HG03457 (cell line): Measurements from ENCODE around the gene COPS3.

Experiments used
- ATAC-seq: cut with Tn5 transposase; IDR thresholded peaks from one replicate; pipeline ENCODE4 v1.9.1; 2021; ENCODE audit warnings: moderate number of reproducible peaks; ENCODE audit not compliant: unreplicated experiment

The COPS3 gene

GRCh38 chr17:17221329-17221728 is 59.7 kb downstream of the COPS3 start:
- no peak for ATAC-seq

GRCh38 chr17:17220529-17220928 is 60.5 kb downstream of the COPS3 start:
- ATAC-seq: no peak

- no peak for ATAC-seq
Observed at GRCh38 chr17:17217995-17218394, 63.1 kb downstream of the COPS3 start.

- no peak for ATAC-seq
Observed at GRCh38 chr17:17216776-17217175, 64.3 kb downstream of the COPS3 start.

GRCh38 chr17:17216236-17216635 is 64.8 kb downstream of the COPS3 start:
- no peak for ATAC-seq

GRCh38 chr17:17215575-17215974 is 65.5 kb downstream of the COPS3 start:
- ATAC-seq: no peak

GRCh38 chr17:17214646-17215436 is 66.2 kb downstream of the COPS3 start:
- no peak for ATAC-seq

GRCh38 chr17:17213775-17214174 is 67.3 kb downstream of the COPS3 start:
- ATAC-seq: no peak

GRCh38 chr17:17207998-17208397 is 73.0 kb downstream of the COPS3 start:
- no peak for ATAC-seq

GRCh38 chr17:17206913-17207335 is 74.1 kb downstream of the COPS3 start:
- no peak for ATAC-seq

- no peak for ATAC-seq
Observed at GRCh38 chr17:17206124-17206912, 74.7 kb downstream of the COPS3 start, which contains the start of gene PLD6. Gene PLD6, minus strand, starts transcription at chr17:17206333. Its CDS starts 47 bp downstream, at chr17:17206286.

GRCh38 chr17:17205368-17206123 is 75.5 kb downstream of the COPS3 start:
- ATAC-seq: no peak

GRCh38 chr17:17204635-17205231 is 76.3 kb downstream of the COPS3 start:
- no peak for ATAC-seq

GRCh38 chr17:17204041-17204591 is 76.9 kb downstream of the COPS3 start:
- no peak for ATAC-seq

GRCh38 chr17:17203173-17203730 is 77.8 kb downstream of the COPS3 start:
- no peak for ATAC-seq

GRCh38 chr17:17201907-17202306 is 79.1 kb downstream of the COPS3 start:
- ATAC-seq: no peak

- no peak for ATAC-seq
Observed at GRCh38 chr17:17201271-17201670, 79.8 kb downstream of the COPS3 start.

- ATAC-seq: no peak
Observed at GRCh38 chr17:17200831-17201230, 80.2 kb downstream of the COPS3 start.

GRCh38 chr17:17200311-17200710 is 80.7 kb downstream of the COPS3 start:
- ATAC-seq: no peak

GRCh38 chr17:17198281-17198680 is 82.8 kb downstream of the COPS3 start:
- no peak for ATAC-seq
